HG03469 (cell line): ENCODE measurements around the gene HCN1.
"Not testable (repeated sequence)": the region's sequence is repeated elsewhere in the genome, so short reads cannot be mapped to it uniquely, and the experiment has no call there.

ENCODE experiments used
- ATAC-seq: cut with Tn5 transposase; IDR thresholded peaks from one replicate; pipeline ENCODE4 v1.9.1; 2021; ENCODE audit warnings: mild to moderate bottlenecking, moderate library complexity, moderate number of reproducible peaks; ENCODE audit not compliant: unreplicated experiment

The HCN1 gene

DNA sequence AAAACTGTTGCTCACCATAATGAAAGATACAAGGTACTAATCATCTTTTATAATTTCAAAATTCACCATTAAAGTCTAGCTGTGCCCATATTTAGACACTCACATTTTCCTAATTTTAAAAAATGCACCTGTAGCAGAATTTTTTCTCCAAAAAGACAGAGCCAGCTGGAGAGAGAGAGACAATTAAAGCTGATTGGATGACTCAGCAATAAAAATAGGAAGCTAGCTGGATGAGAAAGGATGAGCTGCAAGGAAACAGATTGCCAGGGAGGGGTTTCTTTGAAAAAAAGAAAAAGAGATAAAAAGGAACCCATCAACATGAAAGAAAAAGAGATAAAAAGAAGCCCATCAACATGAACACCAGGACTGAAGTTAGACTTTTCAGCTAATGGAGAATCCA lies 73.8 kb downstream of the HCN1 start:
- no peak for ATAC-seq

DNA sequence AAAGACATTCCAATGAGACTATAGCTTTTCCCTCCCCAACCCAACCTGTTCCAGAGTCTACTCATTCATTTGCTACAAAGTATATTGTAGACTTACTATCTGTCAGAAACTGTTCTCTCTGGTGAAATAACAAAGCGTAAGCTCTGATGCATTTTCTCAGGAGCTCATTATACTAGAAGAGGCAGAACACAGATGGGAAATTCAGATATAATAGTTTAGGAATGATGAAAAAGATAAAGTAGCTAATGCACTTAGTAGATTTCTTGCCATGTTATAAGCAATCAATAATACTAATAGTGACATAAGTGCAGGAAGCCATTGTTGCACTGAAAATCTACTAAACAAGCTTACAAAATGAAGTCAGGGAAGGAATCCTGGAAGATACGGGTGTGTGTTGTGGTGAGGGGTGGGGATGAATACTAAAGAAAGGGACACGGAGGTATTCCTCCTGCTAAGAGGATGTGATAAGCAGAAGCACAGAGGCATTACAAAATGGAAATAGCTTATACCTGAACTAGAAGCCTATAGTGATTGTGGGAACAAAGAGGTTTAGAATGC lies 78.2 kb downstream of the HCN1 start:
- ATAC-seq, result no peak

DNA sequence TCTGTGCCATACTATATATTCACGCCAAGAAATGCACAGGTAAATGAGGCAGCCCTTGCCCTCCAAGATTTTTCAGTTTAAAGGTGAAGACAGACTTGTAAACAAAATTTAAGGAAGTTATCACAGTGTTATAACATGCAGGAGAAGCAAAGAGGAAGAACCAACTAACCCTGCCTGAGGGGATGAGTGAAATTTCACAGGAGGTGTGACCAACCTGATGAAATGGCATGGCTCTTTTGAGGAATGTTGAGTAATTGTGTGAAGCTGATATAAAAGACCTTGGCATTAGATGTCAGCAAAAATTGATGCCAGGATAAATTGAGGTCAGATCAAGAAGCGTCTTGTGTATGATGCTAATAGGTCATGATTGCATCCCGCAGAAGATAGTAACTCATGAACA lies 86.5 kb downstream of the HCN1 start:
- no peak for ATAC-seq

DNA sequence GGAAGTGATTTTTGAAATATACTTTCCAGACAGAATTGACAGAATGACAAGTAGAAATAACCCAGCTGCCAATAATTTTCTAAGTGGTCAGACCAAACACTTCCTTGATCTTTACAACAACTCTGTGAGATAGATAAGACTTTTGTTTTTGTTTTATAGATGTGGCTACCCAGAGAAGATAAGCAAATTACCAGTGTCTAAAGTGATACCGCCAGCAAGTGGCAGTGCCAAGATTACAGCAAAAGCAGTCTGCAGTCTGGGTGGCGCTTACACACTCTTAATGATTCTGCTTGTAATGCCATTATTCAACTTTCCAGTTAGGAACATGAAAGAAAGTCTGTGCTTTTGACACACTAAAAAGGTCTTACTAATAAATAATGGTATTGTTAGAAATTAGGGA lies 92.1 kb downstream of the HCN1 start:
- ATAC-seq, result no peak

DNA sequence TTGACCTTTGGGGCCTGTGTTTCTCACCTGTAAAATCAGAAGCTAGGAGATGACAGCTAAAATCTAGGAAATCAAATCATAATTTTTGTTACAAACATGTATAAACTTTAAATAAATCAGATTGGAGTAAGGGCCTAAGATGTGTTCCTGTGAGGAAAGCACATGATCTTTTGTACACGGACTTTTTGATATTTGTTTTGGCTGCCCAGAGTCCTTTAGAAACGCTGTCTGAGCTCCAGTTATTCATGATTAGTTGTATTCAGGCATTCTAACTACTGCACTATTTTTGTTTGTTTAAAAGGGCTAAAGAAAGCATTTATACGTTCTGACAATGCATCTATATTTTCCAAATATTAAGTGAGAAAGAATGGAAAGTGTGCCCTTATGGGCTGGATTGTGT lies 94.8 kb downstream of the HCN1 start:
- ATAC-seq, result no peak

DNA sequence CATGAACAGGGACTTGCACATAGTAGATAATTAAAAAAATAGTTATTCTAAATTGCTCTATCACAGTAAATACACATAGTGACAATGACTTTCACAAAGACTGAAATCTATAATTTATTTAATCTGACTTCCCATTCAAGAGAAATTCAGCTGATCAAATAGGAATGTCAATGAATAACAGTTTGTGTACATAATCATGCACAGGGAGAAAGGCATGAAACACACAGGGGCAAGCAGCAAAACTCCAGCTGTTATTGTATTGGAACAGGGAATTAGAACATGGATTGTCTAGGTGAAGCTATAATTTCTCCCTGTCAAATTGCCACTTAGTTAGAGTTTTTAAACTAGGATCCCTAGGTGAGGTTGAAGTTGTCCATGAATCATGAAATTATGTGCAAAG lies 99.9 kb downstream of the HCN1 start:
- no peak for ATAC-seq

DNA sequence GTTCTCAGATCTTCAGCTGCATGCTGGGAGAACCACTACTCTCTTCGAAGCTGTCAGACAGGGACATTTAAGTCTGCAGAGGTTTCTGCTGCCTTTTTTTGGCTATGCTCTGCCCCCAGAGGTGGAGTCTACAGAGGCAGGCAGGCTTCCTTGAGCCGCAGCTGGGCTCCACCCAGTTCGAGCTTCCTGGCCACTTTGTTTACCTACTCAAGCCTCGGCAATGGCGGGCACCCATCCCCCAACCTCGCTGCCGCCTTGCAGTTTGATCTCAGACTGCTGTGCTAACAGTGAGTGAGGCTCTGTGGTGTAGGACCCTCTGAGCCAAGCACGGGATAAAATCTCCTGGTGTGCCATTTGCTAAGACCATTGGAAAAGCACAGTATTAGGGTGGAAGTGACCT lies 110.2 kb downstream of the HCN1 start:
- ATAC-seq, result not testable (repeated sequence)

DNA sequence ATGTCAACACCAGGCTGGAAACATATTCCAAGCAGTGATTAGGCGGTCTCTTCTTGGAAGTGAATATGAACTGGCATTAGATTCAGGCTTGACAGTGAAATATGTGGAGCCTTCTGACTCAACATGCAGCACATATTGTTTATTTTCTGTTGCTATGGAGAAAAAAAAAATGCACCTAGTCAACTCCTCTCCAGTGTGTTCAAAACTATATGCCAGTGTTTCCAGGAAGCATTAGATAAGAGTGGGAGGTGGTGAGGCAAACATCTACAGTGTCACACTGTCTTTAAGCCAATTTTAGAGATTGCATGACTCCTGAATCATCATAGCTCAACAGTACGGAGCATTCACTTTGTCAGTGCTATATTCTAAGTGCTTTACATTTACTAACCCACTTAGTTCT lies 117.9 kb downstream of the HCN1 start:
- ATAC-seq, result no peak

DNA sequence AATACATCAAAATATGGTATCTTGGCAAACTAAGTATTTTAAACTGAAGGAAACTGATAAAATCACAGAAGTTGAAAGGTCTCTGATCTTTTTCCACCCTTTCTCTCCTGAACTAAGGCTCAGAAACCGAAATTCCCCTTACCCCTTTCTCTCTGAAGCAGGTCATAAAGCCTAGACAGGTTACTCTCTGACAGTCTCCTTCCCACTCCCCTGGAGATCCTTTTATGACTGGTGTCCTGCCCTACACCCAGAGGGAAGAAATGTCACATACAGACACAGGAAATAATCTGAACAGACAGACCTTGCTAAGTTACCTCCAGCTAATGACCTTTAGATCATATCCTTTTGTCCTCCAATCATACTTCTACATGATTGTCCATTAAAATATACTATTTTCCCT lies 127.4 kb downstream of the HCN1 start:
- no peak for ATAC-seq

DNA sequence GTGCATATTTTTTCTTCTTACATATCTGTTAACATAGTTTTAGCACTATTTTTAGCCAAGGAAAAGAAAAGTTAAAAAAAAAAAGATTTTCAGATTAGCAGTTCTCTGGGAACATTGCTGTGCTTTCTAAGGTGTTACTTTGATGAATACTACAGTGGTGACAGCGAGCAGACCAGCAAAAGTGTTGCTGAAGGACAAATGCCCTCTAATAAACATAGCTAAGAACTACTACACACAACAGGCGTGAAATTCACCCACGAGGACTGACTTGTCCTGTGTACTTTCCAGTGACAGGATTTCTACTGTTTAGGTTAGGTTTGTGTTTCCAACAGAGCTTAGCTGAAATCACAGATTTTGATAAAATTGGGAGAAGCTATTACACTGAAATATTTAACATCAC lies 153.8 kb downstream of the HCN1 start:
- no peak for ATAC-seq

DNA sequence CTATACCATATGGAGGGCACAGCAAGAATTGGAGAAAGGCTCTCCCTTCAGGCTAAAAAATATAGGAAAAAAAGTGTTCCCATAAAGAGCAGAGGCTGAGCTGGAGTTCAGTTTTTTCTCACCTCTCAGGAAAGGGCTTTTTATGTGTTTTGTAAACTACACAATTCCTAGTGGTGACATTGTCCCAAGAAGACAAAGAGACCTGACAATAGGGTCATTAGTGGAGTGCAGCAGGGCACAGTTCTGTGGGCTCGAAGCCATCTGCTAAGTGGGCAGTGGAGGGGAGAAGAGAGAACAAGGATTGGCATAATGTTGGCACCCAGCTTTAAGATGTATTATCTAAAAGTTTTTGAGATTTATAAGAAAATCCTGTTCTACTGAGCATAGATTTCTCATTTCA lies 162.5 kb downstream of the HCN1 start:
- ATAC-seq, result no peak

DNA sequence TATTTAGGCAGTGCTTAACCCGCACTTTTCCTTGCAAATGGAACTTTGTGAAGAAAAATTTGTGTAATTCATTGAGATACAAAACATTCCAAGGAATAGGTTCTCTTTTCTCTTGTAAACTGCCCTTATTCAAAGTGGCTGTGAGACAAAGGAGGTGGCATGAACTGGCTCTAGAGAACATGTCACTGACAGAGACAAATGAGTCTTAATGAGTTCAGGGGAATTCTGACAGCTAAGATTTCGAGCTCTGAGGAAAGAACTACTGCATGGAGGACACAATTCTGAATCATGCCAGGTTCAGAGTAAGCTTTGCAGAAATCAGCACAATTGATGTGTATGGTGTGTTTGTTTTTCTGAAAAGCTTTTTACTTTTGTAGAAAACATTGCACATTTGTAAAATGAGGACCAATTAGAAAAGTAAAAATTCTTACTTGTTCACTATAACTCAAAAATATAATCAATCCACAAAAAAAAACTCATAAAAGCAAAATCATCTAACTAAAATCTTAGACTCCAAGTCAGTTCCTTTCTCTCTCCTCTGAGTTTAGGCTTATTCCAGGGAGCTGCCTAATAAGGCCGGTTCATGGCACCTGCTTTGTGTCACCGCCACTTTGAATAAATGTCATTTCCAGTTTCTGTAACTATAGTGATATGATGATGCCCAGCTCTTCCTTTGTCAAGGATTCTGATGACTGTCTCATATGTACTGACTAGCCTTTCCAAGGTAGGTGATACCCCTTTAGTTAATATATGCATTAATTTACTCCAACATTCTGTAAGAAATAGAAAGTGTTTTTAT lies 163.2 kb downstream of the HCN1 start:
- ATAC-seq, result no peak

DNA sequence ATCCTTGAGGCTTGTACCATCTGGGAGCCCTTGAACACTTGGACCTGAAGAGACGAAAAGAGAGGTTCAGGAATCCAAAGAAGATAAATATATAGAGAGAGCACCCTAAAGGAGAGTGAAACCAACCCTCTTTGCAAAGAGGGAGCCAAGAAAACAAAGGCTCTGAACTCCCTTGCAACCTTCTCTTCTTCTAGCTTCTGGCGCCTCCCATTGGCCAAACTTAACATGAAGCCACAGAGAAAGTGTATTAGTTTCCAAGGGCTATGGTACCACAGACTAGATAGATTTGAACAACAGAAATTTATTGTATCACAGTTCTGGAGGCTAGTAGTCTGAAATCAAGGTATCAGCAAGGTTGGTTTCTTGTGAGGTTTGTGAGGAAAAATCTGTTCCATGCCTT lies 175.1 kb downstream of the HCN1 start:
- ATAC-seq, result no peak

DNA sequence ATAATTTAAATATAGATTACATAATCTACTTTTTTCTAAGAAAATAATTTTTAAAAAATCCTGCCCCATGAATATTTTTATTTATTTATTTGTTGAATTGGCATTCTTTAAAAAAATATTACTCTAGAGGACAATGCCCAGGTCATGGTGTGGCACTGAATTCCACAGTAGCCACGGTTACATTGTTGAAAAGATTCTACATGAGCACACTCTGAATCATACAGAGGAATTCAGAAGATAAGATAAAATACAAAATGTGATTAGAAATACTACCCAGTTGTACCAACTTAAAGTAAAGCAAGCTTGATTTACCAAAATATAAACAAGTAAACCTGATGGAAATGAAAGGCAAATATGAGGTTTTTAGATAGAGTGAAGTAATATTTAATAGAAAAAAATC lies 183.7 kb downstream of the HCN1 start:
- no peak for ATAC-seq

DNA sequence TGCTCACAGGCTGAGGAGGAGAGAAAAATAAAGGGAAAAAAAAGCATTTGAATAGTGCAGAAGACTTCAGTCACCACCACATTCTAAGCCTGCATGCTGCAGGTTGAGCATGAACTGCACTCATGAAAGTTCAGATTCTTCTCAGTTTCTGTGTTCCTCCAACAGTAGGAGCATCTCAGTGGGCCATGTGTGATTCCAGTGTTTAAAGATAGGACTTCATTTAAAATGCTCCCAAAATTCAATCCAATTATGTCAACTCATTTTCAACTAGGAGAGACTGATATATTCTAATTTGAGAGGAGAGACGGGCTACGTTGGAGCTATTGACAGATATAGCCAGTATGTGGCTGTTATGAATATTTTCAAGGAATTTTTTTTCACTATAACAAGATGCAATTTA lies 186.8 kb downstream of the HCN1 start:
- ATAC-seq, result no peak

DNA sequence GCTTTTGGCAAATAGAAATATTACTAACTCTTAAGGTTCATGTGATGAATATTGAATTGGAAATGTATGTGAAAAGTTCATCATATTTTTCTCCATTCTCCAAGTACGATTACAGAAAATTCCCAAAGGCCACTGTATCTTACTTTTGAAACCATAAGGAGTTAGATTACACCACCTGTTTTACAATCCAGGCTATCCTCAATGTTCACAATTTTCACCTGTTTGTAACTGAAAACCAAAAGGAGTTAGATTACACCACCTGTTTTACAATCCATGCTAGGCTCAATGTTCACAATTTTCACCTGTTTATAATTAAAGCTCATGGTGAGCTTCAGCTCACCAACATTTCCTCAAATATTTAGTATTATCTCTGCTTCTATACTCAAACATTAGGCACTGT lies 188.0 kb downstream of the HCN1 start:
- ATAC-seq, result no peak

DNA sequence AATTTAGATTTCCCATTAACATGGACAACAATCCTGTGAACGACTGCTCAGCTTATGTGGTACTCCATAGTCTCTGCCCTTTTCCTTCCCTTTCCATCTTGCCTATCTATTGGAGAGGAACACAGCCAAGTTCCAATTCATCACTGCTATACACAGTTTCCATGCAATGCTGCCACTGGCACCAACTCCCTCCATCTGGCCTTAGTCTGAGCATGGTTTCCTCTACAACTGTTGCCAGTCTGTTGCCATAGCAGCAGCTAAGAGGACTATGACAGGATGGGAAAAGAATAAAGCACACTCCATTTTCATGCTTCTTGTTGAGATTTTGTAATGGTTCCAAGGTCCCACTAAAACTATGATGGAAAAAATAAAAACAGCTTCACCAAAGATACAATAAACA lies 189.0 kb downstream of the HCN1 start:
- ATAC-seq, result no peak

DNA sequence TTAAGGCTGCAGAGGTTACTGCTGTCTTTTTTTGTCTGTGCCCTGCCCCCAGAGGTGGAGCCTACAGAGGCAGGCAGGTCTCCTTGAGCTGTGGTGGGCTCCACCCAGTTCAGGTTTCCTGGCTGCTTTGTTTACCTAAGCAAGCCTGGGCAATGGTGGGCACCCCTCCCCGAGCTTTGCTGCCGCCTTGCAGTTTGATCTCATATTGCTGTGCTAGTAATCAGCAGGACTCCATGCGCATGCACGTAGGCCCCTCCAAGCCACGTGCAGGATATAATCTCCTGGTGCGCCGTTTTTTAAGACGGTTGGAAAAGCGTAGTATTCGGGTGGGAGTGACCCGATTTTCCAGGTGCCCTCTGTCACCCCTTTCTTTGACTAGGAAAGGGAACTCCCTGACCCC lies 197.2 kb downstream of the HCN1 start:
- not testable (repeated sequence) for ATAC-seq

DNA sequence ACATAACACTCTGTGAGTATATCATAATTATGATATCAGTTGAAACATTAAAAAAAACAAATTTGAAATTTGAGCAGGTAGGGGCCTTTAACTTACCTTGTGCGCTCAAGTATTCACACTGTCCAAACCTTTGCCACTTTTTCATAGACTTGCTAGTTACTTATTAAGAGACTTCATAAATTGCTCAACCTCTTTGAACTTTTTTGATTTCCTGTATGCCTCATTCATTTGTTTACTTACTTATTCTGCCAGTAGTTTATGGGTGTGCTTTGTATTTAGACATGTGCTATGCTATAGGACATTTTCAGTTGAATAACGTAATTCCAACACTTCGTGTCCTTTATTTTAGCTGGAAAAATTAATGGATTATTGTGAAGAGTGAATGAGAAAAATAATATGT lies 204.8 kb downstream of the HCN1 start:
- no peak for ATAC-seq

DNA sequence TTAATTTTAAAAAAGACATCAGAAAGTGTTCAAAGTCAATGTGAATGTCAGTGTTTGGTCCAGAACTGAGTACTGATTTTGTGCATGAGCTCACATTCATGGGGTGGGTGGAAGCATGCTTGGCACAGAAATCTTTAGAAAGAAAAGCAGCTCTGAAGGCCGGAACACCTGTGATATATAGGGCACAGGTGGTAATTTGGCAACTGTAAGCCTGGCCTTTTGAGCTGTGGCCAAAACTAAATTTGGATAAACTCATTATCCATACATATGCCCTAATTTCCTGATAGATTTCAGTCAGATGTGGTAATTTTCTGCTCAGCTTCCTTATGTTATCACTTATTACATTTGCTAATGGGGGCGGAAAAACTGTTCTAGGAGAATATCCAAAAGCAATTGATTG lies 211.4 kb downstream of the HCN1 start:
- ATAC-seq, result no peak

DNA sequence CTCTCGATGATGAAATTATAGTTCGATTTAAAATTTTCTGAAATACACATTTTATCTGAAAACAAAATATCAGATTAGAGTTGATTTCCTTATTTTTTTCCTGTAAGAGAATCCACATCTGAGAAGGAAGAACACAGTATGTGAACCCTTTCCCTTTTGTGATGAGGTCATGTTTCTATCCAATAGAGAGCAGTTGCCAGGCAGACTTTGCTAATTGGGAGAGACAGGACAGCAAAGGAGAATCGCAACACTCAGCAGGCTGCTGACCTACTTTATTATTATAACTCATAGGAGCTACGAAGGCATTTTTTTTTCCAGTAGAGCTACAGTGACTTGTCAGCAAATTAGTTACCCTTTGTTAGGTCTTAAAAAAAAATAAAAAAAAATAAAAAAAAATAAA lies 242.1 kb downstream of the HCN1 start:
- ATAC-seq, result no peak

DNA sequence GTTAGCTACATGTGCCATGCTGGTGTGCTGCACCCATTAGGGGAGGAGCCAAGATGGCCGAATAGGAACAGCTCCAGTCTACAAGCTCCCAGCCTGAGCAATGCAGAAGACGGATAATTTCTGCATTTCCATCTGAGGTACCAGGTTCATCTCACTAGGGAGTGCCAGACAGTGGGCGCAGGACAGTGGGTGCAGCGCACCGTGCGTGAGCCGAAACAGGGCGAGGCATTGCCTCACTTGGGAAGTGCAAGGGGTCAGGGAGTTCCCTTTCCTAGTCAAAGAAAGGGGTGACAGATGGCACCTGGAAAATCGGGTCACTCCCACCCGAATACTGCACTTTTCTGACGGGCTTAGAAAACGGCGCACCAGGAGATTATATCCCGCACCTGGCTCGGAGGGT lies 251.3 kb downstream of the HCN1 start:
- not testable (repeated sequence) for ATAC-seq

DNA sequence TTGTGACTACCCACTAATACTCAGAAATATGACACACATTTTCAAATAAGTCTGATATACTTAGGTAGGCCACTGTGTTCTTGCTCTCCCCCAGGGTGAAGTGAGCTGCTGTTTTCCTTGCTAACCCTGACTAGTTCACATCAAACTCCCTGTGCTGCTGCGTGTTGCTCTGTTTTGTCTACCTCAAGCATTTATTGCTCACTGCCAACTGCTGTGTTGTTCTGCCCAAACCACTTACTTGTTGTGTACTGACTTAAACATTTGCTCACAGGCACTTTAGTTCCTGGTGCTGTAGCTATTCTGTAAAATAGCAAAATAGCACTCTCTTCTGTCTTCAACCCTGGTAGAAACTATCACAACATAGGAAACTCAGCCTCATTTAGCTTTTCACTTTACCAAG lies 255.7 kb downstream of the HCN1 start:
- ATAC-seq, result no peak
